ENCODE results near the gene NKRF. TPM values are rescaled to one million over a fixed set of nuclear protein-coding genes. Genes with fewer than 3 reads are reported as not detected.

The NKRF gene
- total RNA-seq, 1 donor from 2014 or later = 11.6 TPM

- Histone ChIP-seq H3K79me2 (ENCODE audit: insufficient read depth, low read length) (peaks cover 69% of the 10 kb centered on the region), H3K27ac (ENCODE audit: low read depth, low read length) (no peak overlapping the region), H3K9ac (ENCODE audit: low read length) (no peak overlapping the region), H3K9me3 (ENCODE audit: insufficient read depth, low read depth, low read length) (no peaks in the 10 kb centered on the region), H3K4me3 (ENCODE audit: insufficient read depth, low read depth, low read length) (no peak overlapping the region), H3K4me1 (ENCODE audit: insufficient read depth, low read length) (peaks cover 4% of the 10 kb centered on the region), H3K4me2 (ENCODE audit: low read length) (no peak overlapping the region), H3K27me3 (ENCODE audit: insufficient read depth, low read length) (no peaks in the 10 kb centered on the region), H2AFZ (ENCODE audit: low read depth, low read length) (no peak overlapping the region), H4K20me1 (ENCODE audit: insufficient read depth, low read length) (peaks cover 27% of the 10 kb centered on the region), H3K36me3 (ENCODE audit: insufficient read depth, low read length) (no peaks in the 10 kb centered on the region)
- TF ChIP-seq EZH2 (IDR thresholded peaks at IDR 0.05; ENCODE audit: insufficient read depth, low read length) = no peak
- TF ChIP-seq CTCF (IDR thresholded peaks at IDR 0.05; ENCODE audit: insufficient read depth, low read depth, low read length) = no peak
- Mint-ChIP-seq H3K4me3 (ENCODE audit: unreplicated experiment) (no peak overlapping the region), H3K36me3 (ENCODE audit: low read depth, unreplicated experiment) (no peaks in the 10 kb centered on the region), H3K9me3 (ENCODE audit: unreplicated experiment) (no peaks in the 10 kb centered on the region), H3K4me1 (ENCODE audit: low read depth, unreplicated experiment) (peaks cover 4% of the 10 kb centered on the region), H3K27ac (ENCODE audit: unreplicated experiment) (no peak overlapping the region), H3K27me3 (ENCODE audit: low read depth, unreplicated experiment) (no peaks in the 10 kb centered on the region)
- DNase-seq (ENCODE audit: low read depth) = no peak
- FAIRE-seq = no peak
Observed at GRCh38 chrX:119602701-119603255, 3.4 kb downstream of the NKRF start.

DNA sequence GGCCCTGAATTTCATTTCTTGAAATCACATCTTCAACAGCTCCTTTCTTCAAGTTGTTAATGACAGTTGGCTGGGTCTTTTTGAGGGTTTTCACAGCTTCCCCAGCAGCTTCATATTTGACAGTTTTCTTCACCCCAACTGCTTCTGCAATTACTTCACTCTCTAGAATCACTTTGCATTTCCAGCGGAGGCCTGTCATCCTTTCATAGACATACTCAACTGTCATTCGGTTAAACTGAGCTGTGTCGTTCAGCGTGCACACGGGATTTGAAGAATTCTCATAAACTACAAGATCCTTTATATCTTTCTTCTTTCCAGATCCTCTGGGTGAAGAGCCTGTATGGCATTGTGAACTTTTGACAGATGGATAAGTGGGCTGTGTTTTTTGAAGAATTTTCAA is 16.4 kb downstream of the NKRF start:
- Histone ChIP-seq H3K27me3 (ENCODE audit: insufficient read depth, low read length) (no peaks in the 10 kb centered on the region), H2AFZ (ENCODE audit: low read depth, low read length) (no peak overlapping the region), H3K27ac (ENCODE audit: low read depth, low read length) (no peak overlapping the region), H3K4me2 (ENCODE audit: low read length) (no peak overlapping the region), H3K9me3 (ENCODE audit: insufficient read depth, low read depth, low read length) (no peaks in the 10 kb centered on the region), H3K79me2 (ENCODE audit: insufficient read depth, low read length) (no peaks in the 10 kb centered on the region), H3K4me1 (ENCODE audit: insufficient read depth, low read length) (no peaks in the 10 kb centered on the region), H3K4me3 (ENCODE audit: insufficient read depth, low read depth, low read length) (no peak overlapping the region), H3K36me3 (ENCODE audit: insufficient read depth, low read length) (peaks cover 8% of the 10 kb centered on the region), H4K20me1 (ENCODE audit: insufficient read depth, low read length) (no peaks in the 10 kb centered on the region), H3K9ac (ENCODE audit: low read length) (no peak overlapping the region)
- H3K4me3 Mint-ChIP-seq (ENCODE audit: unreplicated experiment) = no peak overlapping the region
- H3K27ac Mint-ChIP-seq (ENCODE audit: unreplicated experiment) = no peak overlapping the region
- H3K9me3 Mint-ChIP-seq (ENCODE audit: unreplicated experiment) = no peaks in the 10 kb centered on the region
- peaks cover 6% of the 10 kb centered on the region for H3K36me3 Mint-ChIP-seq (ENCODE audit: low read depth, unreplicated experiment)
- FAIRE-seq = no peak
- DNase-seq (ENCODE audit: low read depth) = no peak
- TF ChIP-seq CTCF (IDR thresholded peaks at IDR 0.05; ENCODE audit: insufficient read depth, low read depth, low read length) (no peak), EZH2 (IDR thresholded peaks at IDR 0.05; ENCODE audit: insufficient read depth, low read length) (no peak)
- no peaks in the 10 kb centered on the region for H3K4me1 Mint-ChIP-seq (ENCODE audit: low read depth, unreplicated experiment)
- H3K27me3 Mint-ChIP-seq (ENCODE audit: low read depth, unreplicated experiment) = no peaks in the 10 kb centered on the region

DNA sequence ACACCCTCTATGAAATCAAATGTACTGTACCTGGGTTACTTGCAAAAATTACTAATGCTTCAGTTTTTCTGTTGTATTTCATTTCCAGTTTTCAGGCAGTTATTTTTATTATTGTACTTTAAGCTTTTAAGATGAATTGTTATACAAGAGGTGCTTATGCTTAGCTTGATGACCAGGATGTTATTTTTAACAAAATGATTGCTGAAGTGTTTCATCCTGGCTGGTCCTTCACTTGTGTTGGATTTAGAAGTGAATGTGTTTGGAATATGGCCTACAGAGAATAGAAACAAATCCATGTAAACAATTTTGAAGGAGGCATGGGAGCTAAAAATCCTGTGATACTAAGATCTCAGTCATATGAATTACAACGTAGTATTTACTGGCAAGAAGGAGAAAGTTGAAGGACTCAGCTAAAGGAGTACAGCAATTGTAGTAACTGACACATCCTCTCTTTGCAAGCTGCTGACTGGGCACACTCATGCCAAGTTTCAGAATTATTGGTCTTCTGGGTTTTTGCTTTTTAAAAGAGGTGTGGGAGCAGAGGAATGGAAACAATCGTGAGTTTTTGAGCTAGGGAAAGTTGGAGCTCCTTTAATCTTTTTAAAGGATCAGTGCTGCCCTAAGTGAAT is 22.7 kb downstream of the NKRF start:
- DNase-seq (ENCODE audit: low read depth) (no peak), FAIRE-seq (peak; percentile 82)
- Histone ChIP-seq H4K20me1 (ENCODE audit: insufficient read depth, low read length) (no peaks in the 10 kb centered on the region), H3K9me3 (ENCODE audit: insufficient read depth, low read depth, low read length) (no peaks in the 10 kb centered on the region), H3K4me3 (ENCODE audit: insufficient read depth, low read depth, low read length) (no peak overlapping the region), H3K4me2 (ENCODE audit: low read length) (no peak overlapping the region), H2AFZ (ENCODE audit: low read depth, low read length) (no peak overlapping the region), H3K27me3 (ENCODE audit: insufficient read depth, low read length) (no peaks in the 10 kb centered on the region), H3K9ac (ENCODE audit: low read length) (no peak overlapping the region), H3K79me2 (ENCODE audit: insufficient read depth, low read length) (peaks cover 4% of the 10 kb centered on the region), H3K4me1 (ENCODE audit: insufficient read depth, low read length) (no peaks in the 10 kb centered on the region), H3K36me3 (ENCODE audit: insufficient read depth, low read length) (no peaks in the 10 kb centered on the region), H3K27ac (ENCODE audit: low read depth, low read length) (no peak overlapping the region)
- Mint-ChIP-seq H3K4me1 (ENCODE audit: low read depth, unreplicated experiment) (peaks cover 1% of the 10 kb centered on the region), H3K27ac (ENCODE audit: unreplicated experiment) (no peak overlapping the region), H3K27me3 (ENCODE audit: low read depth, unreplicated experiment) (no peaks in the 10 kb centered on the region), H3K4me3 (ENCODE audit: unreplicated experiment) (no peak overlapping the region), H3K9me3 (ENCODE audit: unreplicated experiment) (no peaks in the 10 kb centered on the region), H3K36me3 (ENCODE audit: low read depth, unreplicated experiment) (no peaks in the 10 kb centered on the region)
- TF ChIP-seq CTCF (IDR thresholded peaks at IDR 0.05; ENCODE audit: insufficient read depth, low read depth, low read length) = no peak
- TF ChIP-seq EZH2 (IDR thresholded peaks at IDR 0.05; ENCODE audit: insufficient read depth, low read length) = no peak

Measured in astrocyte (in vitro differentiated cells and primary cell).